ENCODE results near the gene NTHL1.

NTHL1 gene

GRCh38 chr16:2040787-2041522 is 6.7 kb downstream of the NTHL1 start:
- peak overlapping the region; percentile 56 for H3K27ac ChIP-seq
- no peak for TF ChIP-seq CTCF (IDR thresholded peaks at IDR 0.05)
- TF ChIP-seq ZFX (IDR thresholded peaks at IDR 0.05; ENCODE audit: borderline replicate concordance), result no peak

- TF ChIP-seq ZFX (IDR thresholded peaks at IDR 0.05; ENCODE audit: borderline replicate concordance) (no peak), CTCF (IDR thresholded peaks at IDR 0.05) (no peak)
- peak overlapping the region; percentile 56 for H3K27ac ChIP-seq
Measured at GRCh38 chr16:2040041-2040786, 7.4 kb downstream of the NTHL1 start.

- peak overlapping the region; percentile 56 for H3K27ac ChIP-seq
- TF ChIP-seq ZFX (IDR thresholded peaks at IDR 0.05; ENCODE audit: borderline replicate concordance) (no peak), CTCF (IDR thresholded peaks at IDR 0.05) (no peak)
Measured at GRCh38 chr16:2039274-2040031, 8.2 kb downstream of the NTHL1 start.

GRCh38 chr16:2038382-2039231 is 9.0 kb downstream of the NTHL1 start:
- H3K27ac ChIP-seq, result peak overlapping the region; percentile 56
- no peak for TF ChIP-seq CTCF (IDR thresholded peaks at IDR 0.05)
- TF ChIP-seq ZFX (IDR thresholded peaks at IDR 0.05; ENCODE audit: borderline replicate concordance), result no peak

GRCh38 chr16:2037647-2038381 is 9.8 kb downstream of the NTHL1 start:
- H3K27ac ChIP-seq, result no peak overlapping the region
- TF ChIP-seq CTCF (IDR thresholded peaks at IDR 0.05), result no peak
- TF ChIP-seq ZFX (IDR thresholded peaks at IDR 0.05; ENCODE audit: borderline replicate concordance), result no peak

GRCh38 chr16:2037115-2037514 is 10.5 kb downstream of the NTHL1 start:
- TF ChIP-seq ZFX (IDR thresholded peaks at IDR 0.05; ENCODE audit: borderline replicate concordance) (no peak), CTCF (IDR thresholded peaks at IDR 0.05) (no peak)
- H3K27ac ChIP-seq, result no peak overlapping the region
